RPMI8226 (cell line): ENCODE results near the gene STON1.

Source experiments
- DNase-seq: peaks from one replicate; pipeline ENCODE4 v3.0.0-alpha.2; 2015

The STON1 gene

GRCh38 chr2:48622691-48623090 lies 92.7 kb downstream of the STON1 start:
- peak; percentile 32 for DNase-seq

- no peak for DNase-seq
Observed at GRCh38 chr2:48624696-48625095, 94.7 kb downstream of the STON1 start.

GRCh38 chr2:48626047-48626446 lies 96.1 kb downstream of the STON1 start:
- DNase-seq = no peak

- DNase-seq = no peak
Observed at GRCh38 chr2:48633143-48633542, 103.2 kb downstream of the STON1 start.

- DNase-seq = no peak
Observed at GRCh38 chr2:48635786-48636185, 105.8 kb downstream of the STON1 start.

GRCh38 chr2:48638261-48638660 lies 108.3 kb downstream of the STON1 start:
- DNase-seq = no peak
